SK-N-MC (cell line): ENCODE measurements around the gene ARHGEF35.
"Not testable (repeated sequence)": the region's sequence is repeated elsewhere in the genome, so short reads cannot be mapped to it uniquely, and the experiment has no call there.

Experiments
- EZH2 ChIP-seq: fragments of 200-600 bp; sonication (generic); IDR thresholded peaks from one replicate; pipeline ENCODE4 v1.6.1; 2017; ENCODE audit warnings: antibody characterized with exemption
- FOXP2 ChIP-seq: optimal IDR thresholded peaks from 2 replicates; pipeline ENCODE3; 2011; ENCODE audit warnings: mild to moderate bottlenecking, moderate library complexity; ENCODE audit not compliant: insufficient read depth; ENCODE audit errors: extremely low read length, control extremely low read depth
- POLR2AphosphoS5 ChIP-seq: IDR thresholded peaks from 2 replicates; pipeline ENCODE4 v1.6.1; 2012; ENCODE audit warnings: mild to moderate bottlenecking, low read depth, low read length, borderline replicate concordance

- TF ChIP-seq POLR2AphosphoS5, EZH2, FOXP2: not testable (repeated sequence)
Measured at GRCh38 chr7:144218581-144218980, 22.9 kb upstream of the ARHGEF35 start.
